HepG2 (cell line): ENCODE data around the gene MLLT10. TPM values are rescaled to one million over a fixed set of nuclear protein-coding genes. Genes with fewer than 3 reads are reported as not detected.

Source experiments
- ARID4A ChIP-seq: sonication (generic); formaldehyde crosslinking; IDR thresholded peaks from 2 replicates; pipeline ENCODE4 v1.5.0; 2020; ENCODE audit warnings: mild to moderate bottlenecking, missing genetic modification reagents, borderline replicate concordance
- HES4 ChIP-seq: sonication (generic); formaldehyde crosslinking; IDR thresholded peaks from 2 replicates; pipeline ENCODE4 v1.9.0; 2021; ENCODE audit warnings: mild to moderate bottlenecking, missing genetic modification reagents, borderline replicate concordance
- HOXA5 ChIP-seq: sonication (generic); formaldehyde crosslinking; IDR thresholded peaks from 2 replicates; pipeline ENCODE4 v1.4.0; 2020; ENCODE audit warnings: missing genetic modification reagents
- JUN ChIP-seq: sonication (generic); formaldehyde crosslinking; IDR thresholded peaks from 2 replicates; pipeline ENCODE4 v1.4.0; 2020; ENCODE audit warnings: mild to moderate bottlenecking, missing genetic modification reagents
- NFYB ChIP-seq: sonication (generic); formaldehyde crosslinking; IDR thresholded peaks from 2 replicates; pipeline ENCODE4 v1.4.0; 2020; ENCODE audit warnings: missing genetic modification reagents
- NR1H2 ChIP-seq: sonication (generic); formaldehyde crosslinking; IDR thresholded peaks from 2 replicates; pipeline ENCODE4 v1.8.1; 2022; ENCODE audit warnings: low read depth, missing genetic modification reagents, borderline replicate concordance
- PHF8 ChIP-seq: sonication (generic); formaldehyde crosslinking; IDR thresholded peaks from 2 replicates; pipeline ENCODE4 v1.5.0; 2020; ENCODE audit warnings: missing genetic modification reagents
- REXO4 ChIP-seq: sonication (generic); formaldehyde crosslinking; IDR thresholded peaks from 2 replicates; pipeline ENCODE4 v1.8.0; 2022; ENCODE audit warnings: missing genetic modification reagents, mild to moderate bottlenecking, borderline replicate concordance
- RFXAP ChIP-seq: sonication (generic); formaldehyde crosslinking; IDR thresholded peaks from 2 replicates; pipeline ENCODE4 v1.4.0; 2020; ENCODE audit warnings: missing genetic modification reagents, borderline replicate concordance
- TCF7 ChIP-seq: sonication (generic); IDR thresholded peaks from 2 replicates; pipeline ENCODE4 v1.6.1; 2016; ENCODE audit warnings: antibody characterized with exemption, low read depth
- ZBTB39 ChIP-seq: sonication (generic); formaldehyde crosslinking; IDR thresholded peaks from 2 replicates; pipeline ENCODE4 v1.5.0; 2020; ENCODE audit warnings: missing genetic modification reagents
- ZEB1 ChIP-seq: IDR thresholded peaks from 2 replicates; pipeline ENCODE4 v1.6.1; 2012; ENCODE audit warnings: mild to moderate bottlenecking, low read depth, inconsistent platforms; ENCODE audit not compliant: insufficient replicate concordance
- ZGPAT ChIP-seq: IDR thresholded peaks from 2 replicates; pipeline ENCODE4 v1.6.1; 2016; ENCODE audit warnings: mild to moderate bottlenecking
- ZKSCAN1 ChIP-seq: fragments of 150-350 bp; IDR thresholded peaks from 2 replicates; pipeline ENCODE4 v1.6.1; 2014; ENCODE audit warnings: low read length
- ZNF275 ChIP-seq: sonication (generic); formaldehyde crosslinking; IDR thresholded peaks from 2 replicates; pipeline ENCODE4 v1.8.0; 2022; ENCODE audit warnings: missing genetic modification reagents, mild to moderate bottlenecking, inconsistent platforms, borderline replicate concordance
- ZNF572 ChIP-seq: sonication (generic); formaldehyde crosslinking; IDR thresholded peaks from 2 replicates; pipeline ENCODE4 v1.5.1; 2020; ENCODE audit warnings: mild to moderate bottlenecking, missing genetic modification reagents
- ZNF761 ChIP-seq: sonication (generic); formaldehyde crosslinking; conservative IDR thresholded peaks from 2 replicates; pipeline ENCODE4 v1.4.0; 2020; ENCODE audit warnings: mild to moderate bottlenecking, missing genetic modification reagents
- ZNF782 ChIP-seq: sonication (generic); formaldehyde crosslinking; IDR thresholded peaks from 2 replicates; pipeline ENCODE4 v1.4.0; 2020; ENCODE audit warnings: missing genetic modification reagents, mild to moderate bottlenecking, borderline replicate concordance
- ZSCAN20 ChIP-seq: sonication (generic); formaldehyde crosslinking; IDR thresholded peaks from 2 replicates; pipeline ENCODE4 v1.4.0; 2020; ENCODE audit warnings: missing genetic modification reagents, mild to moderate bottlenecking, borderline replicate concordance
- polyA plus RNA-seq, 8 experiments: library from polyadenylated mRNA; depleted of rRNA in 3 of 8; stranded (reverse) in 7 of 8; unstranded in 1 of 8; fragments of >200 nt; fragmentation: Illumina TruSeq in 4 of 8; extraction: Trizol in 4 of 8; gene quantifications; 2 replicates each; pipeline versions ENCODE4 v1.2.1 to v1.2.3, GENCODE V29; 2011 to 2016; ENCODE audit warnings: low read depth in 4 of 8, missing spikeins in 1 of 8, mixed read lengths in 1 of 8; ENCODE audit not compliant: insufficient read depth in 1 of 8
- total RNA-seq, 5 experiments: library from RNA; depleted of rRNA; stranded (reverse); fragments of >200 nt; fragmentation: Illumina TruSeq; extraction: Trizol; gene quantifications; 2 replicates each; pipeline ENCODE4 v1.2.3, GENCODE V29; 2016; ENCODE audit warnings: low read depth in 1 of 5

The MLLT10 gene
- total and polyA plus RNA-seq, 2 of the 13 experiments (the other 11 are each of a cell fraction or from before 2014, with no cell fraction given), result 51.3 to 84.1 TPM

- TF ChIP-seq ARID4A (CRISPR knock-in tag) (peak; percentile 77), NFYB (CRISPR knock-in tag) (no peak), REXO4 (CRISPR knock-in tag) (no peak), RFXAP (no peak), ZGPAT (CRISPR knock-in tag) (no peak), ZNF275 (CRISPR knock-in tag) (0 out of 2 replicates have a peak, but pooled peaks have one; percentile 10), TCF7 (no peak), ZKSCAN1 (no peak), HES4 (CRISPR knock-in tag) (peak; percentile 44; the same call in 1 of the 2 replicates), ZSCAN20 (CRISPR knock-in tag) (no peak), ZNF761 (CRISPR knock-in tag) (0 out of 2 replicates have a peak, but pooled peaks have one; percentile 20), PHF8 (0 out of 2 replicates have a peak, but pooled peaks have one; percentile 22), ZEB1 (peak; percentile 28), HOXA5 (CRISPR knock-in tag) (no peak), JUN (CRISPR knock-in tag) (0 out of 2 replicates have a peak, but pooled peaks have one; percentile 23), NR1H2 (CRISPR knock-in tag) (no peak), ZNF572 (CRISPR knock-in tag) (peak; percentile 29; the same call in 1 of the 2 replicates), ZNF782 (CRISPR knock-in tag) (0 out of 2 replicates have a peak, but pooled peaks have one; percentile 31), ZBTB39 (CRISPR knock-in tag) (0 out of 2 replicates have a peak, but pooled peaks have one; percentile 47)
Measured at GRCh38 chr10:21516242-21517131, 17.5 kb upstream of the MLLT10 start (continued).
